Neural progenitor cell (in vitro differentiated cells): ENCODE data around the gene ELFN1. TPM values are rescaled to one million over a fixed set of nuclear protein-coding genes. Genes with fewer than 3 reads are reported as not detected.

Source experiments
- DNase-seq: peaks from one replicate; pipeline ENCODE4 v3.0.0-alpha.2; 2016; ENCODE audit warnings: low spot score
- H2AFZ ChIP-seq: fragments of 200-600 bp; sonication (generic); replicated peaks from 2 replicates; pipeline ENCODE4 v1.6.1; 2016; ENCODE audit warnings: antibody characterized with exemption
- H3F3A ChIP-seq: fragments of 200-600 bp; sonication (generic); 2 replicates; pipeline ENCODE4 v1.6.1; 2016; ENCODE audit warnings: antibody characterized with exemption, low read depth
- H3K27ac ChIP-seq: fragments of 200-600 bp; sonication (generic); 2 replicates; pipeline ENCODE4 v1.5.1; 2016; ENCODE audit warnings: mild to moderate bottlenecking
- H3K27me3 ChIP-seq: fragments of 200-600 bp; sonication (generic); 2 replicates; pipeline ENCODE4 v1.6.1; 2016; ENCODE audit warnings: mild to moderate bottlenecking, moderate library complexity
- H3K36me3 ChIP-seq: fragments of 200-600 bp; sonication (generic); 2 replicates; pipeline ENCODE4 v1.5.1; 2016
- H3K4me1 ChIP-seq: fragments of 200-600 bp; sonication (generic); 2 replicates; pipeline ENCODE4 v1.6.1; 2016; ENCODE audit warnings: mixed run types
- H3K4me2 ChIP-seq: fragments of 200-600 bp; sonication (generic); 2 replicates; pipeline ENCODE4 v1.6.1; 2016
- H3K4me3 ChIP-seq: fragments of 200-600 bp; sonication (generic); 2 replicates; pipeline ENCODE4 v1.5.1; 2016
- H3K79me2 ChIP-seq: fragments of 200-600 bp; sonication (generic); 2 replicates; pipeline ENCODE4 v1.6.1; 2016; ENCODE audit warnings: low read depth
- H3K9ac ChIP-seq: fragments of 200-600 bp; sonication (generic); 2 replicates; pipeline ENCODE4 v1.6.1; 2016
- H3K9me3 ChIP-seq: fragments of 200-600 bp; sonication (generic); 2 replicates; pipeline ENCODE4 v1.5.1; 2016; ENCODE audit warnings: low read depth
- H4K20me1 ChIP-seq: fragments of 200-600 bp; sonication (generic); 2 replicates; pipeline ENCODE4 v1.6.1; 2016; ENCODE audit warnings: low read depth
- H3K27ac Mint-ChIP-seq: 3 replicates; pipeline ENCODE4 v1.8.0; 2021; ENCODE audit warnings: mixed read lengths
- H3K27me3 Mint-ChIP-seq: 2 replicates; pipeline ENCODE4 v1.8.0; 2022; ENCODE audit warnings: low read depth, mild to moderate bottlenecking, inconsistent platforms, moderate library complexity, mixed read lengths; ENCODE audit not compliant: insufficient read depth
- H3K36me3 Mint-ChIP-seq: 3 replicates; pipeline ENCODE4 v1.8.0; 2021; ENCODE audit warnings: mixed read lengths
- H3K4me1 Mint-ChIP-seq: 3 replicates; pipeline ENCODE4 v1.8.0; 2021; ENCODE audit warnings: mixed read lengths
- H3K4me3 Mint-ChIP-seq: 3 replicates; pipeline ENCODE4 v1.8.0; 2021; ENCODE audit warnings: mild to moderate bottlenecking, moderate library complexity, mixed read lengths
- H3K9me3 Mint-ChIP-seq: 3 replicates; pipeline ENCODE4 v1.8.0; 2020; ENCODE audit warnings: mixed read lengths
- CTCF ChIP-seq: fragments of 200-600 bp; sonication (generic); IDR thresholded peaks from 2 replicates; pipeline ENCODE4 v1.5.1; 2017; ENCODE audit warnings: antibody characterized with exemption, mild to moderate bottlenecking
- EZH2 ChIP-seq: fragments of 200-600 bp; sonication (generic); IDR thresholded peaks from 2 replicates; pipeline ENCODE4 v1.6.1; 2017; ENCODE audit warnings: antibody characterized with exemption, mild to moderate bottlenecking, moderate library complexity
- EZH2phosphoT487 ChIP-seq: fragments of 200-600 bp; sonication (generic); IDR thresholded peaks from 2 replicates; pipeline ENCODE4 v1.6.1; 2017; ENCODE audit warnings: antibody characterized with exemption
- total RNA-seq: library from RNA; depleted of rRNA; stranded (reverse); fragments of >200 nt; gene quantifications from 2 replicates; pipeline ENCODE4 v1.2.3, GENCODE V29; 2015; ENCODE audit warnings: low replicate concordance

The ELFN1 gene
- total RNA-seq, 1 donor from 2014 or later = 2.2 TPM

- DNase-seq = no peak
- H2AFZ ChIP-seq = no peak overlapping the region
- H3K9me3 ChIP-seq = peaks cover 9% of the 10 kb centered on the region
- H3K4me3 Mint-ChIP-seq = no peak overlapping the region
- peaks cover 12% of the 10 kb centered on the region for H3K27me3 Mint-ChIP-seq
- peaks cover 7% of the 10 kb centered on the region for H3F3A ChIP-seq
- no peak overlapping the region for H3K27ac Mint-ChIP-seq
- no peak for TF ChIP-seq CTCF
- no peak for TF ChIP-seq EZH2phosphoT487
- no peak overlapping the region for H3K4me2 ChIP-seq
- H3K27ac ChIP-seq = no peak overlapping the region
- no peaks in the 10 kb centered on the region for H3K79me2 ChIP-seq
- no peak overlapping the region for H3K4me3 ChIP-seq
- no peaks in the 10 kb centered on the region for H3K36me3 ChIP-seq
- H3K9me3 Mint-ChIP-seq = peaks cover 14% of the 10 kb centered on the region
- H3K27me3 ChIP-seq = no peaks in the 10 kb centered on the region
- no peaks in the 10 kb centered on the region for H3K36me3 Mint-ChIP-seq
- H3K4me1 Mint-ChIP-seq = peaks cover 7% of the 10 kb centered on the region
- H3K9ac ChIP-seq = no peak overlapping the region
- H4K20me1 ChIP-seq = no peaks in the 10 kb centered on the region
- H3K4me1 ChIP-seq = no peaks in the 10 kb centered on the region
These were observed 95.3 kb downstream of the ELFN1 start for GRCh38 chr7:1765336-1765735.

GRCh38 chr7:1767524-1767923 is 97.4 kb downstream of the ELFN1 start:
- no peaks in the 10 kb centered on the region for H3K4me1 ChIP-seq
- no peak overlapping the region for H3K4me3 Mint-ChIP-seq
- no peaks in the 10 kb centered on the region for H4K20me1 ChIP-seq
- peak; percentile 53 for DNase-seq
- TF ChIP-seq EZH2 (no peak), CTCF (peak; percentile 46)
- H3K27ac ChIP-seq = no peak overlapping the region
- H3K36me3 ChIP-seq = no peaks in the 10 kb centered on the region
- H3K27me3 Mint-ChIP-seq = peaks cover 6% of the 10 kb centered on the region
- peaks cover 9% of the 10 kb centered on the region for H3K9me3 ChIP-seq
- H2AFZ ChIP-seq = no peak overlapping the region
- peaks cover 11% of the 10 kb centered on the region for H3K9me3 Mint-ChIP-seq
- no peaks in the 10 kb centered on the region for H3K36me3 Mint-ChIP-seq
- no peak overlapping the region for H3K4me2 ChIP-seq
- H3K4me3 ChIP-seq = no peak overlapping the region
- H3K79me2 ChIP-seq = no peaks in the 10 kb centered on the region
- H3K4me1 Mint-ChIP-seq = no peaks in the 10 kb centered on the region
- no peak overlapping the region for H3K27ac Mint-ChIP-seq
- no peaks in the 10 kb centered on the region for H3K27me3 ChIP-seq
- H3K9ac ChIP-seq = no peak overlapping the region
- no peaks in the 10 kb centered on the region for H3F3A ChIP-seq

GRCh38 chr7:1768832-1769231 is 98.8 kb downstream of the ELFN1 start:
- peaks cover 9% of the 10 kb centered on the region for H3K9me3 ChIP-seq
- DNase-seq = no peak

More at GRCh38 chr7:1768832-1769231, 98.8 kb downstream of the ELFN1 start:
- TF ChIP-seq CTCF (no peak), EZH2 (no peak), EZH2phosphoT487 (no peak)
- Histone ChIP-seq H3K9ac (no peak overlapping the region), H3K27ac (no peak overlapping the region), H4K20me1 (no peaks in the 10 kb centered on the region), H3K27me3 (no peaks in the 10 kb centered on the region), H3K4me3 (no peak overlapping the region), H3K79me2 (no peaks in the 10 kb centered on the region), H3F3A (no peaks in the 10 kb centered on the region), H2AFZ (no peak overlapping the region), H3K36me3 (no peaks in the 10 kb centered on the region), H3K4me1 (no peaks in the 10 kb centered on the region), H3K4me2 (no peak overlapping the region)
- Mint-ChIP-seq H3K27ac (no peak overlapping the region), H3K27me3 (peaks cover 4% of the 10 kb centered on the region), H3K4me1 (no peaks in the 10 kb centered on the region), H3K4me3 (no peak overlapping the region), H3K36me3 (no peaks in the 10 kb centered on the region), H3K9me3 (peaks cover 4% of the 10 kb centered on the region)
